ENCODE data around the gene NUDT14.

The NUDT14 gene

GRCh38 chr14:105168496-105168978 is 12.6 kb downstream of the NUDT14 start, which contains the start of gene JAG2:
Gene JAG2 (minus strand): TSS chr14:105168776. CDS start chr14:105168420, 356 bp downstream.
- peaks cover 38% of the 10 kb centered on the region for H3K27me3 ChIP-seq (ENCODE audit: control insufficient read depth, insufficient read depth, low read length)
- H3K4me3 ChIP-seq (ENCODE audit: low read length), result no peak within 1 kb of the TSS

GRCh38 chr14:105168093-105168420 is 13.1 kb downstream of the NUDT14 start:
- Histone ChIP-seq H3K27me3 (ENCODE audit: control insufficient read depth, insufficient read depth, low read length) (peaks cover 38% of the 10 kb centered on the region), H3K4me3 (ENCODE audit: low read length) (no peak overlapping the region), H3K4me2 (ENCODE audit: low read length) (peak overlapping the region; percentile 65), H3K9ac (ENCODE audit: low read depth, low read length) (no peak overlapping the region), H3K9me3 (replicated peaks; ENCODE audit: low read length) (no peaks in the 10 kb centered on the region), H3K36me3 (ENCODE audit: insufficient read depth, low read length) (no peaks in the 10 kb centered on the region), H3K4me1 (ENCODE audit: control insufficient read depth, insufficient read depth, low read length) (peaks cover 4% of the 10 kb centered on the region)

More at GRCh38 chr14:105168496-105168978, 12.6 kb downstream of the NUDT14 start, which contains the start of gene JAG2:
- Histone ChIP-seq H3K4me1 (ENCODE audit: control insufficient read depth, insufficient read depth, low read length) (peaks cover 4% of the 10 kb centered on the region), H3K9me3 (replicated peaks; ENCODE audit: low read length) (no peaks in the 10 kb centered on the region), H3K4me2 (ENCODE audit: low read length) (peak within 1 kb of the TSS; percentile 65), H3K9ac (ENCODE audit: low read depth, low read length) (no peak within 1 kb of the TSS), H3K36me3 (ENCODE audit: insufficient read depth, low read length) (no peaks in the 10 kb centered on the region)

- Histone ChIP-seq H3K36me3 (ENCODE audit: insufficient read depth, low read length) (no peaks in the 10 kb centered on the region), H3K9me3 (replicated peaks; ENCODE audit: low read length) (no peaks in the 10 kb centered on the region), H3K4me1 (ENCODE audit: control insufficient read depth, insufficient read depth, low read length) (peaks cover 4% of the 10 kb centered on the region), H3K4me2 (ENCODE audit: low read length) (peak overlapping the region; percentile 65), H3K9ac (ENCODE audit: low read depth, low read length) (no peak overlapping the region), H3K4me3 (ENCODE audit: low read length) (no peak overlapping the region), H3K27me3 (ENCODE audit: control insufficient read depth, insufficient read depth, low read length) (peaks cover 38% of the 10 kb centered on the region)
Observed at GRCh38 chr14:105167303-105168092, 13.6 kb downstream of the NUDT14 start.

- Histone ChIP-seq H3K9me3 (replicated peaks; ENCODE audit: low read length) (no peaks in the 10 kb centered on the region), H3K9ac (ENCODE audit: low read depth, low read length) (no peak overlapping the region), H3K36me3 (ENCODE audit: insufficient read depth, low read length) (no peaks in the 10 kb centered on the region), H3K4me3 (ENCODE audit: low read length) (no peak overlapping the region), H3K27me3 (ENCODE audit: control insufficient read depth, insufficient read depth, low read length) (peaks cover 37% of the 10 kb centered on the region), H3K4me2 (ENCODE audit: low read length) (no peak overlapping the region), H3K4me1 (ENCODE audit: control insufficient read depth, insufficient read depth, low read length) (peaks cover 4% of the 10 kb centered on the region)
Observed at GRCh38 chr14:105166571-105167302, 14.4 kb downstream of the NUDT14 start.

- Histone ChIP-seq H3K9me3 (replicated peaks; ENCODE audit: low read length) (no peaks in the 10 kb centered on the region), H3K27me3 (ENCODE audit: control insufficient read depth, insufficient read depth, low read length) (peaks cover 28% of the 10 kb centered on the region), H3K4me2 (ENCODE audit: low read length) (no peak overlapping the region), H3K4me3 (ENCODE audit: low read length) (no peak overlapping the region), H3K9ac (ENCODE audit: low read depth, low read length) (no peak overlapping the region), H3K4me1 (ENCODE audit: control insufficient read depth, insufficient read depth, low read length) (peaks cover 4% of the 10 kb centered on the region), H3K36me3 (ENCODE audit: insufficient read depth, low read length) (no peaks in the 10 kb centered on the region)
Observed at GRCh38 chr14:105165761-105166485, 15.2 kb downstream of the NUDT14 start.

GRCh38 chr14:105165134-105165704 is 15.9 kb downstream of the NUDT14 start:
- Histone ChIP-seq H3K27me3 (ENCODE audit: control insufficient read depth, insufficient read depth, low read length) (peaks cover 21% of the 10 kb centered on the region), H3K4me3 (ENCODE audit: low read length) (no peak overlapping the region), H3K4me2 (ENCODE audit: low read length) (no peak overlapping the region), H3K9ac (ENCODE audit: low read depth, low read length) (no peak overlapping the region), H3K4me1 (ENCODE audit: control insufficient read depth, insufficient read depth, low read length) (peaks cover 4% of the 10 kb centered on the region), H3K36me3 (ENCODE audit: insufficient read depth, low read length) (no peaks in the 10 kb centered on the region), H3K9me3 (replicated peaks; ENCODE audit: low read length) (no peaks in the 10 kb centered on the region)

- Histone ChIP-seq H3K9ac (ENCODE audit: low read depth, low read length) (no peak overlapping the region), H3K4me2 (ENCODE audit: low read length) (no peak overlapping the region), H3K4me3 (ENCODE audit: low read length) (no peak overlapping the region), H3K27me3 (ENCODE audit: control insufficient read depth, insufficient read depth, low read length) (peaks cover 9% of the 10 kb centered on the region), H3K9me3 (replicated peaks; ENCODE audit: low read length) (no peaks in the 10 kb centered on the region), H3K36me3 (ENCODE audit: insufficient read depth, low read length) (no peaks in the 10 kb centered on the region), H3K4me1 (ENCODE audit: control insufficient read depth, insufficient read depth, low read length) (peaks cover 4% of the 10 kb centered on the region)
Observed at GRCh38 chr14:105163040-105163742, 17.9 kb downstream of the NUDT14 start.

GRCh38 chr14:105162669-105162979 is 18.5 kb downstream of the NUDT14 start:
- peaks cover 6% of the 10 kb centered on the region for H3K27me3 ChIP-seq (ENCODE audit: control insufficient read depth, insufficient read depth, low read length)
- no peak overlapping the region for H3K9ac ChIP-seq (ENCODE audit: low read depth, low read length)

GRCh38 chr14:105161964-105162668 is 19.0 kb downstream of the NUDT14 start:
- Histone ChIP-seq H3K9me3 (replicated peaks; ENCODE audit: low read length) (no peaks in the 10 kb centered on the region), H3K27me3 (ENCODE audit: control insufficient read depth, insufficient read depth, low read length) (peaks cover 10% of the 10 kb centered on the region), H3K4me1 (ENCODE audit: control insufficient read depth, insufficient read depth, low read length) (no peaks in the 10 kb centered on the region), H3K4me3 (ENCODE audit: low read length) (no peak overlapping the region), H3K9ac (ENCODE audit: low read depth, low read length) (no peak overlapping the region), H3K4me2 (ENCODE audit: low read length) (no peak overlapping the region), H3K36me3 (ENCODE audit: insufficient read depth, low read length) (no peaks in the 10 kb centered on the region)

More at GRCh38 chr14:105162669-105162979, 18.5 kb downstream of the NUDT14 start:
- Histone ChIP-seq H3K4me1 (ENCODE audit: control insufficient read depth, insufficient read depth, low read length) (peaks cover 2% of the 10 kb centered on the region), H3K4me2 (ENCODE audit: low read length) (no peak overlapping the region), H3K9me3 (replicated peaks; ENCODE audit: low read length) (no peaks in the 10 kb centered on the region), H3K36me3 (ENCODE audit: insufficient read depth, low read length) (no peaks in the 10 kb centered on the region), H3K4me3 (ENCODE audit: low read length) (no peak overlapping the region)

GRCh38 chr14:105161309-105161708 is 19.8 kb downstream of the NUDT14 start:
- peaks cover 5% of the 10 kb centered on the region for H3K27me3 ChIP-seq (ENCODE audit: control insufficient read depth, insufficient read depth, low read length)
- no peak overlapping the region for H3K4me2 ChIP-seq (ENCODE audit: low read length)
- H3K9me3 ChIP-seq (replicated peaks; ENCODE audit: low read length), result no peaks in the 10 kb centered on the region
- H3K4me3 ChIP-seq (ENCODE audit: low read length), result no peak overlapping the region
- no peaks in the 10 kb centered on the region for H3K4me1 ChIP-seq (ENCODE audit: control insufficient read depth, insufficient read depth, low read length)
- H3K9ac ChIP-seq (ENCODE audit: low read depth, low read length), result no peak overlapping the region
- no peaks in the 10 kb centered on the region for H3K36me3 ChIP-seq (ENCODE audit: insufficient read depth, low read length)
